NCI-H1092 (cell line): ENCODE data around the gene DMAC2L.

Experiments used
- DNase-seq: peaks from one replicate; lab custom pipeline; 2025; lab: John Stamatoyannopoulos, UW

Gene DMAC2L

DNA sequence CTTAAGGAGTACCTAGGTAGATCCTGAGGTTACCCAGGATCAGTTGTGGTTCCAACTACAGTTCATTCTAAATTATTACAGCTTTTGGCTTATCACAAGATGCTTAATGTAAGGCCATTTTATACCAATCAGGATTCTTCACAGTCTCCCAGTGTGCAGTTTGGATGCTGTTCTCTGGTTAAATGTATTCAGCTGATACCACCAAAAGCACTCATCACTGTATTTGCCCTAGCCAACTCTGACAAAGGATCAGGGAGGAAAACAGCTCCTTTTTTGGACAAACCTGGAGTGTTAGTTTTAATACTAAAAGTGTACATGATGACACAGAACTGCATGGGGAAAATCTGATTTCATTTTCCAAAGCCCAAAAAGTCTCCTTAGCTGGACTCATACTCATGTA is 19.5 kb downstream of the DMAC2L start:
- no peak for DNase-seq

GRCh38 chr14:50333014-50333509 is 20.9 kb downstream of the DMAC2L start:
- DNase-seq: no peak

GRCh38 chr14:50334211-50334610 is 22.1 kb downstream of the DMAC2L start:
- no peak for DNase-seq

GRCh38 chr14:50335389-50335788 is 23.3 kb downstream of the DMAC2L start:
- DNase-seq: peak; percentile 75

DNA sequence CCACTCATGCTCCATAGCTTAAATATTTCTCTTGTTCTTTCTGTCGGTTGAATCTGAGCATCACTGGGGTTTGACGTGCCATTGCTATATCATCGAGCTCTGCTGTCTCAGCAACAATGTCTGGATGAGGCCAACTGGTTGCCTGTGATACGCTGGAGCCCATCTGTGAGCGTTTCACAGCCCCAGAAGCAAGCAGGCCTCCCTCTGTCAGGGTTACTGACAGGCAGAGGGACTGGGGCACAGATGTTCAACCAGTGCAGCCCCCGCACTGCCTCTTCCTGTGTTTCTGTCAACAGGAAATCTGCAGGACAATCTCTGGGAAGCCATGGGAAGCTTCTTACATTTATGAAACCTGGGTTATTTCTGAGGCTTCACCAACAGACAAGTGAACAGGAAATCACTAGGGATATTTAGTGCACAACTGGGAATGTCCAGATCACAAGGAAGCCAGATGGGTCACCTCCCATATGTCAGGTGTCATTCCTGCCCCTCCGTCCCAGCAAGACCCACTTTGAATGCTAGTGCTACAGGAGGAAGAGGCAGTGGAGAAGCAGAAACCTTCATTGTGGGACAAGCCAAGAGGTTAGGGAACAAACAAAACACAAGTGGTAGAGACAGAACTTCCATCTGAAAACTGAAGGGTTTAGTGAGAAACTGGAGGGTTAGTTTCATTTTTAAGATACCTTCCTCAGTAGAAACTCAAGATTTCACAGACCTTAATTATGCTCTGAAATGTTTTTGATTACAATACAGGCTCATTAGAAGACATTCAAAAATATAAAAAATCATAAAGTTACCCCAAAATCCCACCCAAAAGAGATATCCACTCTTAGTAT is 24.1 kb downstream of the DMAC2L start:
- DNase-seq: no peak

- DNase-seq: no peak
Observed at GRCh38 chr14:50338587-50338986, 26.5 kb downstream of the DMAC2L start.

DNA sequence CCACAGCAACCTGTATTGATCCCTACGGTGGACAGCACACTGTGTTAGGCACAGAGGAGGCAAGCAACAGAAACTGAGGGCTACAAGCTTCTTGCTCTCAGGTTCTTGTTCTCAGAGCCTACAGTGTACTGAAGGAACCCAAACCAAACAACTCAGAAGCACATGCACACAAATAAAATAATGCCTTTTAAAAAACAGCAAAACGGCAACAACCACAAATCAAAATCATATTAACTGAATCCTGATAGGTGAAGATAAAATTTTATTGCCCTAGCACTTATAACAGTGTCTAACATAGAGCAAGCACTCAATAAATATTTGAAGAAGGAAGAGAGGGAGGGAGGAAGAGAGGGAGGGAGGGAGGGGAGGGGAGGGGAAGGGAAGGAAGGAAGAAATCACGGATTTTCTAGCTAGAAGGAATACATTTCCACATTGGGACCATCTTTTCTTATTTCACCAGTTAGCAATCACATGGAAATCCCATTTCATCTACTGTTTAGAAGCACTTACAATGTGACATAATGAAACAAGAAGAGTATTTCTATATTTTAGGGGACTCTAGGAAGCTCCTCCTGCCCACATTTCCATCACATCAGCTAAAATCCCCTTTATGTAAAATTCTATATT is 27.2 kb downstream of the DMAC2L start:
- no peak for DNase-seq

DNA sequence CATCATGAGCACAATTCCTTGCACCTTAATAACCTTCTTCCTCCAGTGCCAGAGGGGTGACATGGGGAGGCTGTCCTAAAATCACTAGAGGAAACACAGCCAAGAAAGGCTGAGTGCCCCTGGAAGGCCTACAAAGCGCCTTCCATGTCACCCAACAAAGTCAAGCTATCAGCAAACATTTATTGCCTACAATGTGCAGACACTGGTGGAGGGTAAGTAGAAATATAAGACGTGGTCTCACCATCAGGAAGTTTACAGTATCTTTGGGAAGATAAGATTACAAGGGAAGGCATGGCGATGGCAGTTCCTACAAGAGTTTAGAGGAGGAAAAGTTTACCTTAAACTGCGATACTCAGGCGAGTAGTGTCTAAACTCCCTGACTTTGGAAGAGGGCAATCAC is 27.9 kb downstream of the DMAC2L start:
- no peak for DNase-seq

- DNase-seq: no peak
Observed at GRCh38 chr14:50340963-50341362, 28.8 kb downstream of the DMAC2L start.

GRCh38 chr14:50342221-50343078 is 30.3 kb downstream of the DMAC2L start:
- DNase-seq: peak; percentile 21

DNA sequence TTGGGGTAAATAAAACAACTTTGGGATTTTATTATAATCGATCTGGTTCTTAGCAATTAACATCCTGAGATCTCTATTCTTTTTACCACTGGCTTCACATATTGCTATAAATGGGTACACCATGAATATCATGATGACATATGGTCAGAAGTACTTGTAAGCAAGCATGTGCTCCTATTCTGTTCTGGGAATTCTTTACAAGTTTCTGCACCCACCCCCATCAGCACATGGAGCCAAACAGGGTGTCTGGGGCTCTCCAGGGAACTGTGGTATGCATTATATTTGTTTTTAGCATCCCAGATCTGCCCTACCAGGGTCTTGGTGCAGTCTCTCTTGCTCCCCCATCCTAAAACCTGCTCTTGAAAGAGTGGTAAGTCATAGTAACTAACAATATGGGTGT is 31.3 kb downstream of the DMAC2L start:
- DNase-seq: no peak

DNA sequence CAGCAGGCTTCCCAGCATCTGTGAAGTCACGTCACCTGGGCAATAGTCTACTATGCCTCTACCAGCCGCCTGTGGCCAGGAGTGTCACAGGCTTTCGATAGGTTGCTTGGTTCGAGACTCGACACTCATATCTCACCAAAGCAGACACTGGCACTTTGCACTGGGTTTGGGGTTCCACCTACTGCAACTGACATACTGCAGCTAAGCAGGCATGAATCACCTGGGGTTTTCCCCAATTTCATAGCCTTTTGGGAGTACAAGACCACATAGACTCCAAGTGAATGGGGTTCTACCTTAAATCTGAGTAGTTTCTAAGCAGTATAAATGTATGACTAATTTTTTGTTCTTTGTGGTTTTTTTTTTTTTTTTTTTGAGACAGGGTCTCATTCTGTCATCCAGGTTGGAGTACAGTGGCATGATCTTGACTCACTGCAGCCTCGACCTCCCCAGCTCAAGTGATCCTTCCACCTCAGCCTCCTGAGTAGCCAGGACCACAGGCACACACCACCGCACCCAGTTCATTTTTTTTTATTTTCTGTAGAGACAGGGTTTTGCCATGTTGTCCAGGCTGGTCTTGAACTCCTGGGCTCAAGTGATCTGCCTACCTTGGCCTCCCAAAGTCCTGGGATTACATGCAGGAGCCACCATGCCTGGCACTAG is 32.1 kb downstream of the DMAC2L start:
- no peak for DNase-seq

- no peak for DNase-seq
Observed at GRCh38 chr14:50344876-50345563, 32.9 kb downstream of the DMAC2L start.

DNA sequence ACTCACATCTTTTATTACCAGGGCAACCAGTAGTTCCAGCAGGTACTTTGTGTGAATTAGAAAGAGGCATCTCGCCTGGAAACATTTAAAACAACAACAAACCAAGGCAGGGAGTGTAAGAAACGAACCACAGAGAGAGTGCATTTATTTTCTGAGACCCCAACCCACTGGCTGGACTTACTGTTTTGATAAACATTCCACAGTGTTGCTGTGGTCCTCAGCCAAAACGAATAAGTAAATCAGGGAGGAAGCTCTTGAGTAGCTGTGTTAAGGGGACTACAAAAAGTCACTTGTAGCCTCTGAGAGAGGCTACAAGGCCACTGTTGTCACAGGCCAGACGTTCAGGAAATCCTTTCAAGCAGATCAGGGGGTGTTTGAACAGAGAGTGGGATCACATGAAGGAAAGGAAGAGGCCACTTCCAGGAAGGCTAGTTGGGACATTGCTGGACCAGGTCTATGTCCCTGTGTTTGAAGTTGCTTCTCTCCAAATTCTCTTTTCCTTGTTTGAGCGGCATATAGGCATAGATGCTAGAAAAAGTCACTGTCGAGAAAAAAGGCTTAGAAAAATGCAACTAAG is 33.8 kb downstream of the DMAC2L start:
- DNase-seq: no peak

DNA sequence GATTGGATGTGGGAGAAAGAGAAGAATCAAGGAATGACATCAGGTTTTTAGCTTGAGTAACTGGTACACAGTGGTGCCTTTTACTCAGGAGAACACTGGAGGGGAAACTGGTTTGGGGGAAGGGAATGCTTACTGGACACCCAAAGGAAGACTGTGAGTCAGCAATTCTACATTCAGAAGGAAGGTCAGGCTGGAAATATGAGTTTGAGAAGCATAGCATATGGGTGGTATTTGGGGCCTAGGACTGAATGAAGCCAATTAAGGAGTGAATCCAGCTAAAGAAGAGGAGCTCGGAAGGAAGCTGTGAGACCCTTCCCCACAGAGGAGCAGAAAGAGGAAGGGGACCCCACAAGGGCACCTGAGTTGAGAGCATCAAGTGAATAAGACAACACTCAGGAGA is 35.4 kb downstream of the DMAC2L start:
- DNase-seq: no peak

GRCh38 chr14:50348933-50349332 is 36.8 kb downstream of the DMAC2L start:
- DNase-seq: no peak

- no peak for DNase-seq
Observed at GRCh38 chr14:50350975-50351374, 38.9 kb downstream of the DMAC2L start.

DNA sequence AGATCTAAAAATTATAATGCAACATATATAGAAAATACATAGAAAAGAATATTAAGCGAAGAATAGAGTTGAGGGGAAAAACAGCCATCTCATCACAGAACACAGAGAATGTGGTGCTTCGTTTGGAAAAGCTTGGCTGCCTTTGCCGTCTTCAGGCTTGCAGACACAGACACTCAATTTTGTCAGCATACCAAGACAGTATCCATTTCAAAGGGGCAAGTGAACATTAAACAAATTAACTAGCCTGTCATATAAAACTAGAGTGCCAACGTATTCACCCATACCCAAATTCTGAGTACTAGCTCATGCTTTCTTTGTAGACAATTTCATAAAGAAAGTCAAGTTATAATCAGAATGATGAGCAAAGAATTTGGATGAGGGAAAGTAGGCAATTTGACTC is 40.5 kb downstream of the DMAC2L start:
- DNase-seq: no peak

GRCh38 chr14:50353126-50353525 is 41.0 kb downstream of the DMAC2L start:
- no peak for DNase-seq

- no peak for DNase-seq
Observed at GRCh38 chr14:50354527-50354926, 42.4 kb downstream of the DMAC2L start.

- no peak for DNase-seq
Observed at GRCh38 chr14:50355692-50356091, 43.6 kb downstream of the DMAC2L start.
